Stomach (tissue), 9 donors: ENCODE data around the gene QPRT. TPM values are rescaled to one million over a fixed set of nuclear protein-coding genes. Genes with fewer than 3 reads are reported as not detected.

ENCODE experiments used
- DNase-seq, 2 donors: peaks; one replicate each; pipeline versions ENCODE4 v3.0.0 to v3.0.0-alpha.2; 2013 to 2019
- H3K27ac ChIP-seq, 5 donors: fragments of 200-600 bp in 4 of 5; sonication (generic) in 4 of 5; one replicate each; pipeline ENCODE4 v1.5.1; 2013 to 2019; ENCODE audit warnings: mild to moderate bottlenecking in 1 of 5, moderate library complexity in 1 of 5
- H3K27me3 ChIP-seq, 3 donors: fragments of 200-600 bp; sonication (generic); one replicate each; pipeline ENCODE4 v1.5.1; 2017 to 2019; ENCODE audit warnings: mixed run types in 1 of 3
- H3K36me3 ChIP-seq, 4 donors: fragments of 200-600 bp; sonication (generic); 1 replicate in 3 of 4; 2 replicates in 1 of 4; pipeline ENCODE4 v1.5.1; 2016 to 2019
- H3K4me1 ChIP-seq, 4 donors: fragments of 200-600 bp; sonication (generic); one replicate each; pipeline ENCODE4 v1.5.1; 2016 to 2019
- H3K4me3 ChIP-seq, 4 donors: fragments of 200-600 bp; sonication (generic) in 3 of 4; one replicate each; pipeline ENCODE4 v1.5.1; 2016 to 2019; ENCODE audit warnings: mild to moderate bottlenecking in 1 of 4
- H3K9me3 ChIP-seq, 4 donors: fragments of 200-600 bp; sonication (generic); one replicate each; pipeline ENCODE4 v1.5.1; 2016 to 2019
- EP300 ChIP-seq: sonication (generic); formaldehyde crosslinking; IDR thresholded peaks from one replicate; pipeline ENCODE4 v1.6.1; 2017; ENCODE audit warnings: antibody characterized with exemption
- POLR2A ChIP-seq, 4 donors: fragments of 450-650 bp; IDR thresholded peaks; one replicate each; pipeline ENCODE4 v1.6.1; 2016; ENCODE audit warnings: antibody characterized with exemption in 4 of 4, control low read depth in 2 of 4, mild to moderate bottlenecking in 1 of 4, moderate library complexity in 1 of 4
- POLR2AphosphoS5 ChIP-seq, 3 donors: sonication (generic); formaldehyde crosslinking; IDR thresholded peaks; one replicate each; pipeline ENCODE4 v1.6.1; 2016; ENCODE audit warnings: antibody characterized with exemption in 3 of 3
- WGBS, 5 donors: extraction: QIAGEN DNeasy Blood & Tissue Kit in 3 of 5; methylation state at CpG; one replicate each; pipeline versions ENCODE4 v1.1.5 to v1.1.7; 2013 to 2018; 5-methylcytosine and 5-hydroxymethylcytosine counted together
- intact Hi-C: fragments of 100-400 bp; cut with DNase I; formaldehyde crosslinking; loops from one replicate; pipeline ENCODE4 v1.15.1; 2023; ENCODE audit warnings: low total_unique reads
- polyA plus RNA-seq, 3 donors: library from polyadenylated mRNA; stranded (reverse); fragments of 200-250 nt; gene quantifications; one replicate each; pipeline ENCODE4 v1.2.3, GENCODE V29; 2013
- total RNA-seq, 5 donors: library from RNA; depleted of rRNA; stranded (reverse); fragments of >200 nt; gene quantifications; one replicate each; pipeline versions ENCODE4 v1.1.0 to v1.2.3, GENCODE V29; 2014 to 2016
- TF ChIP-seq, protein P1 (sequence below), 7 experiments: fragments of 450-650 bp in 4 of 7; fragments of 200-600 bp in 3 of 7; sonication (generic) in 3 of 7; IDR thresholded peaks; one replicate each; pipeline ENCODE4 v1.5.1; 2016 to 2019; ENCODE audit warnings: antibody characterized with exemption in 7 of 7, control low read depth in 2 of 7, mild to moderate bottlenecking in 1 of 7
- donor health status: healthy with polysubstance abuse.
- donor health status: Bipolar disorder and iron deficiency.
- donor health status: healthy.

QPRT gene
- total and polyA plus RNA-seq, 8 donors = 2.4 to 114 (median 7.5) TPM; not detected in 1

DNA sequence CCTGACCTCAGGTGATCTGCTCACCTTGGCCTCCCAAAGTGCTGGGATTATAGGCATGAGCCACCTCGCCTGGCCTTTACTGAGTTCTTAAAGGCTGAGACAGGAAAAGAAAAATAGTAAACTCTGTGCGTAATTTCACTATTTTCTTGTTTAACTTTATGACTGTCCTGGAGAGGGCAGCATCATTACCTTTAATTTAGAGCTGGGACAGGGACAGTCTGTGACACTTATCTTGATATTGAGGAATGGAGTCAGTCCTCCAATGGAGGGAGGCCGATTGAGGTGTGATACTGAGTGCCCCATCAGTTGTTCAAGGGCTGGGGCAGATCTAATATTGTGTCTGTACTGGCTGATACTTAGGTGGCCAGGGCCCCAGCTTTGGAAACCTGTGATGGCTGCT is 37.4 kb upstream of the QPRT start:
- Histone ChIP-seq H3K9me3 (no peaks in the 10 kb centered on the region), H3K27ac (no peak overlapping the region), H3K4me1 (no peaks in the 10 kb centered on the region), H3K27me3 (no peaks in the 10 kb centered on the region), H3K4me3 (no peak overlapping the region), H3K36me3 (no peaks in the 10 kb centered on the region)
- intact Hi-C loops = no loop called here
- no peak for DNase-seq
- 46 to 65% (median 51%) methylated on average over 3 of the region's 3 CpGs for WGBS, 5 donors
- TF ChIP-seq, protein P1, sequence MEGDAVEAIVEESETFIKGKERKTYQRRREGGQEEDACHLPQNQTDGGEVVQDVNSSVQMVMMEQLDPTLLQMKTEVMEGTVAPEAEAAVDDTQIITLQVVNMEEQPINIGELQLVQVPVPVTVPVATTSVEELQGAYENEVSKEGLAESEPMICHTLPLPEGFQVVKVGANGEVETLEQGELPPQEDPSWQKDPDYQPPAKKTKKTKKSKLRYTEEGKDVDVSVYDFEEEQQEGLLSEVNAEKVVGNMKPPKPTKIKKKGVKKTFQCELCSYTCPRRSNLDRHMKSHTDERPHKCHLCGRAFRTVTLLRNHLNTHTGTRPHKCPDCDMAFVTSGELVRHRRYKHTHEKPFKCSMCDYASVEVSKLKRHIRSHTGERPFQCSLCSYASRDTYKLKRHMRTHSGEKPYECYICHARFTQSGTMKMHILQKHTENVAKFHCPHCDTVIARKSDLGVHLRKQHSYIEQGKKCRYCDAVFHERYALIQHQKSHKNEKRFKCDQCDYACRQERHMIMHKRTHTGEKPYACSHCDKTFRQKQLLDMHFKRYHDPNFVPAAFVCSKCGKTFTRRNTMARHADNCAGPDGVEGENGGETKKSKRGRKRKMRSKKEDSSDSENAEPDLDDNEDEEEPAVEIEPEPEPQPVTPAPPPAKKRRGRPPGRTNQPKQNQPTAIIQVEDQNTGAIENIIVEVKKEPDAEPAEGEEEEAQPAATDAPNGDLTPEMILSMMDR (IDR thresholded peaks at IDR 0.05) = no peak

DNA sequence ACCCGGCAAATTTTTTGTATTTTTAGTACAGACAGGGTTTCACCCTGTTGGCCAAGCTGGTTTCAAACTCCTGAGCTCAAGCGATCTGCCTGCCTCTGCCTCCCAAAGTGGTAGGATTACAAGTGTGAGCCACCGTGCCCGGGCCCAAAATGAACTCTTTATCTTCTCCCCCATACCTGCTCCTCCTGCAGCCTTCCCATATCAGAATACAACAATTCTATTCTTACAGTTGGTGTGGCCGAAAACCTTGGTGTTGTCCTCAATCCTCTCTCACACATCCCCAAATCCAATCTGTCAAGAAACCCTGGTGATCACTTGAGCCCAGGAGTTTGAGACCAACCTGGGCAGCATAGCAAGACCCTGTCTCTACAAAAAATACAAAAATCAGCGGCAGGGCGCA is 35.4 kb upstream of the QPRT start:
- H3K27ac ChIP-seq = no peak overlapping the region
- intact Hi-C loops = no loop called here
- no peaks in the 10 kb centered on the region for H3K9me3 ChIP-seq
- H3K4me3 ChIP-seq = no peak overlapping the region
- H3K27me3 ChIP-seq = no peaks in the 10 kb centered on the region
- TF ChIP-seq, protein P1 (IDR thresholded peaks at IDR 0.05) = no peak
- TF ChIP-seq POLR2A (IDR thresholded peaks at IDR 0.05) (no peak), EP300 (no peak), POLR2AphosphoS5 (IDR thresholded peaks at IDR 0.05) (no peak)
- no peak for DNase-seq
- H3K36me3 ChIP-seq = no peaks in the 10 kb centered on the region
- 91 to 97% (median 93%) methylated on average over 7 of the region's 7 CpGs for WGBS, 5 donors
- no peaks in the 10 kb centered on the region for H3K4me1 ChIP-seq

DNA sequence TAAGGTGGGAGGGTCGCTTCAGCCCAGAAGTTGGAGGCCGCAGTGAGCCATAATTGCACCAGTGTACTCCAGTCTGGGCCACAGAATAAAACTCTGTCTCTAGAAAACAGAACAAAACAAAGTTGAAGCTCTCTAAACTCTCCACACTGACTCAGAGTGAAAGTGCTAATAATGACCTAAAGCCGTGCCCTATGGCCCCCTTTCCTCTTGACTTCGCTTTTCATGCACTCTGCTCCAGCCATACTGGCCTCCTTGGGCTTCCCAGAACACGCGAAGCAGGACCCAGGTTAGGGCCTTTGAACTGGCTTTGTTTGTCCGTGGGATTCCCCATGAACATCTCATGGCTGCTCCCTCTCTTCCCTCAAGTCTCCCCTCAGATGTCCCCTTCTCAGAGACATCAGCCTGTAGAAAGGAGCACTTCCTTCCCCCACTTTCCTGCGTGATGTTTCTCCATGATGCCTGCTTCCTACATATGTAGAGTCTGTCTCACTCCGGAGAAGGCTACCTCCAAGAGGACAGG is 34.6 kb upstream of the QPRT start:
- TF ChIP-seq POLR2A (IDR thresholded peaks at IDR 0.05) = no peak
- TF ChIP-seq, protein P1 (IDR thresholded peaks at IDR 0.05) = no peak
- TF ChIP-seq EP300 = no peak
- no peak for TF ChIP-seq POLR2AphosphoS5 (IDR thresholded peaks at IDR 0.05)
- intact Hi-C loops = no loop called here
- no peaks in the 10 kb centered on the region for H3K9me3 ChIP-seq
- H3K27ac ChIP-seq = no peak overlapping the region
- WGBS, 5 donors = 78 to 89% (median 86%) methylated on average over 9 of the region's 9 CpGs
- H3K4me1 ChIP-seq = no peaks in the 10 kb centered on the region
- H3K36me3 ChIP-seq = no peaks in the 10 kb centered on the region
- no peaks in the 10 kb centered on the region for H3K27me3 ChIP-seq
- DNase-seq = no peak
- H3K4me3 ChIP-seq = no peak overlapping the region

DNA sequence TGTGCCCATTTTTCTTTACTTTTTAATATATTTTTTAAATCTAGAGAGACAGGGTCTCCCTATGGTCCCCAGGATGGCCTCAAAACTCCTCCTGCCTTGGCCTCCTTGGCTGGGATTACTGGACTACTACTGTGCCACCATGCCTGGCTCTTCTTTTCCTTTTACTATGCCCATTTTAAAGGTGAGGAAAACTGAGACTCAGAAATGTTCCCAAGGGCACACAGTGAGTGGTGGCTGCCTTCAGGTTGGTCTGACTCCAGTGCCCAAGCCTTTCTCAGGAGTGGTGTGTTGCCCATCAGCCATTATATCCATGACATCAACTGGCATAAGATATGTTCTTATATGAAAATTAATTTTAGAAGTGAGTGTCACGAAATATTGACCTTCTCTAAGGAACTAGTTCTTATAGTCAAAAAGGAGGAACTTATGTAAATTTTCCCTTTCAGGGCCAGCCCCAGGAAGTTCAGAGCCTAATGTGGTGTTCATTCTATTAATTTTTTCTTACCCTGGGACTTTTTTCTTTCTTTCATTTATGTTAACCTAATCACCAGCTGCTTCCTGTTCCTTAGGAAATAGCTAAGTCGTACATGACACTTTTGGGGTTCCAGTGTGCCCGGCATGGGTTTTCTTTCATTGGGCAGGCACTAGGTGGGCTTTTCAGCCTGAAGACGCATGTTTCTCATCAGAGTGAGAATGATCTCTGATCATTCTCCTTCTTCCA is 33.8 kb upstream of the QPRT start:
- WGBS, 5 donors = 68 to 89% (median 83%) methylated on average over 4 of the region's 4 CpGs
- Histone ChIP-seq H3K27me3 (no peaks in the 10 kb centered on the region), H3K36me3 (no peaks in the 10 kb centered on the region), H3K4me1 (no peaks in the 10 kb centered on the region), H3K4me3 (no peak overlapping the region), H3K9me3 (no peaks in the 10 kb centered on the region), H3K27ac (no peak overlapping the region)
- TF ChIP-seq EP300 (no peak), POLR2A (IDR thresholded peaks at IDR 0.05) (no peak), POLR2AphosphoS5 (IDR thresholded peaks at IDR 0.05) (no peak)
- TF ChIP-seq, protein P1 (IDR thresholded peaks at IDR 0.05) = no peak
- DNase-seq = no peak
- intact Hi-C loops = no loop called here
